ENCODE results near the gene SSRP1.
"Not testable (repeated sequence)": the region's sequence is repeated elsewhere in the genome, so short reads cannot be mapped to it uniquely, and the experiment has no call there.

The SSRP1 gene

DNA sequence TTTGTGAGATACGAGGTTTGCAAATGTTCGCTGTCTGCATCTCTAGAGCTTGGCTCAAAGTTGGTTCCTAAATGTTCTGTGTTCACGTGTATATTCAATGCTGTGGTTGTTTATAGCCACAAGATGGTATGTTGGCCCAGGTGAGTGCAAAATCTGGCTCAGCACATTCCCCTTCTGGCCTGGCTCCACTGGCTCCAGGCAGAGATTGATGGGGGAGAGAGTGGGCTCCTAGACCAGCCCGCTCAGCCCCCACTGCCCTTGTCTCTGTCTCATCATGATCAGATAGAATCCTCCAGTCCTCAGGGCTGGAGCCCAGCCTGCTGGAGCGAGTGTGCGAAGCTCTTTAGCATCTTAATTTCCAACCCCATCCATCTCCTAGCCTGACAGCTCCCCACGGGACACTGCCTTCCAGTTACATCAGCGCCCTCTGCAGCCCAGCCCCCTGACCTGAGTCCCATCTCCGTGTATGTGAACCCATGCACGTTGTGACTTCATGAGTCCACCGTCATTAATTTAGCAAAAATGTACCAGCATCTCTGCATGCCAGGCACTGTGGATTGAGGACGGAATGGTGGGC lies 4.4 kb upstream of the SSRP1 start:
- DNase-seq (ENCODE audit: insufficient read length, low spot score) (no peak), FAIRE-seq (no peak)

DNA sequence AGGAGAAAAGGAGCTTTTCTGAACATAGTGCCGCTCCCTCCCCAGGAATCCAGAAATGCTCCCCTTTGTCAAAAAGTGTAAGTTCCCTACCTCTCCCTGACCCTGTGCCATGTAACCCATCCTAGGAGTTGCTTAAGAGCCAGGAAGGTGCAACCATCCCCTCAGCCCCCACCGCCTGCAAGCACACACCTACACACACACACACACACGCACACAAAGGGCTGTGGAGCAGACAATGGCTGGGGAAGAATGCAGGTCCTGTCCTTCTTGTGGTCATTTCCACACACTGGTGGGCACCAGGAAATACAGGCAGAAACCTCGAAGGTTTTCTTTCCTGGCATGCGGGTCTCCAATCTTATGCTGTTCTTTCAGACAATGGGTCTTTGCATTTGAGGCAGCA lies 3.6 kb upstream of the SSRP1 start:
- DNase-seq (ENCODE audit: insufficient read length, low spot score): no peak
- FAIRE-seq: no peak

DNA sequence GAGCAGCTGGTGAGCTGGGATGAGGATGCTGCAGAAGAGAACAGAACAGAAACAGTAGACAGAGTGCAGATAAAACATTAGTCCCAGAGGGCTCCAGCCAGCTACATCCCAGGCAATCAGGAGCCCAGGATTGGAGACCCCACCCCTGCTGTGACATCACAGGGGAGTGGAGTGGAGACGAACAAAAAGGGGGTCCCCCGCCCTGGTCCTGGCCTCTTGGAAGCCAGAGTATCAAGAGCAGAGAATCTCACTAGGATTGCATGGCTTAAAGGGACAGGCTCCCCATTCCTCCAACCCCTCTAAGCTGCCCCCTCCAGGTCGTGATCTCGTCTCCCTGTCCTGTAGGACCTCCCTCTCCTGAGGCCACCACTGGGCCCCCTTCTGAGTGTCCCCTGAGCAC lies 2.5 kb upstream of the SSRP1 start, which contains the start of gene P2RX3:
Gene P2RX3, plus strand, starts transcription at position 211 of the 400 bp plus-strand sequence. CDS start 199 bp downstream, outside the sequence.
- FAIRE-seq: no peak
- no peak for DNase-seq (ENCODE audit: insufficient read length, low spot score)

DNA sequence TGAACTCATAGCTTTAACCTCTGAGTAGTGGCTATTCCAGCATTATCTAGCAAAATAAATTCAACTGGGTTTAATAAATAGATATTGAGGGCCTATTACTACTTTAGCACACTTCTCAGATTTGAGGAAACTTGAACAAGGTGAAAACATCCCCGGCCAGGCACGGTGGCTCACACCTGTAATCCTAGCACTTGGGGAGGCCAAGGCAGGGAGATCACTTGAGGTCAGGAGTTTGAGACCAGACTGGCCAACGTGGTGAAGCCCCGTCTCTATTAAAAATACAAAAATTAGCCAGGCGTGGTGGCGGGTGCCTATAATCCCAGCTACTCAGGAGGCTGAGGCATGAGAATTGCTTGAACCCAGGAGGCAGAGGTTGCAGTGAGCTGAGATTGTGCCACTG lies 1.2 kb upstream of the SSRP1 start:
- not testable (repeated sequence) for DNase-seq (ENCODE audit: insufficient read length, low spot score); FAIRE-seq

DNA sequence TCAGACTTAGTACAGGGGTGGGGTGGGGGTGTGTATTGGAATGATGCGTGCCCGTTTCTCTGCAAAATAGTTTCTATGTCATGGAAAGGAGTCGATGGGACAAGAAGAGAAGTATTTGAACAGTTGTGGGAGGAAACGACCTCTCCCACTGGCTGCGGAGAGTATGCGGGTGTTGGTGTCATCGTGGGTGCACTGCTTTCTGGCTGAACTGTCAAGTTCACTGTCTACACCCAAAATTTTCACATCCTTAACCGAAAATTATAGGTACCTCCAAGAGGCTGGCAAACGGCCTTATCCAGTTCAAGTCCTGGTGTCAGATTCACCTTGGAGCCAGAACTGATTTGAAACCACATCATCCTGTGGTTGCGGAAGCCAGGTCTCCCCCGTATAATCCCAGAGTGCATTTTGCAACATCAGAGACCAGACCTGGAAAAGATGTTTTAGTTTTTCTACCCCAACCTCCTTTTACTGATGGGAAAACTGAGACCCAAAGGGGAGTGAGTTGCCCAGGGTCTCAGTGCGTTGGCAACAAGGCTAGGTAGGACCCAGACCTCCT lies 497 bp upstream of the SSRP1 start:
- DNase-seq (ENCODE audit: insufficient read length, low spot score): no peak
- peak; percentile 68 for FAIRE-seq

DNA sequence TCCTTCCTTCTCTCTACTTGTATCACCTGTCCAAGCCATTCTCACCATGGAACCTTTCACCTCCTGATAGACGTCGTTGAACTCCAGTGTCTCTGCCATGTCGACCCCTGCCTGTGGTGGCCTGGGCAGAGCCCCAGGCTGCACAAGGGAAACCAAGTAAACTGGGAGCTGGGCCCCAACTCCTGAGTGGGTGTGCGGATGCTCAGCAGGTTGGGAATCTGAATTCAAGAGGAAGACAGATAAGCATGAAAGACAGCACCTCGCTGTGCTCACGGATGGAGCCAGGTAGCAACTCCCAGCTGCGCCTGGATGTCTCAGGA lies 709 bp downstream of the SSRP1 start:
- DNase-seq (ENCODE audit: insufficient read length, low spot score) (no peak), FAIRE-seq (no peak)

DNA sequence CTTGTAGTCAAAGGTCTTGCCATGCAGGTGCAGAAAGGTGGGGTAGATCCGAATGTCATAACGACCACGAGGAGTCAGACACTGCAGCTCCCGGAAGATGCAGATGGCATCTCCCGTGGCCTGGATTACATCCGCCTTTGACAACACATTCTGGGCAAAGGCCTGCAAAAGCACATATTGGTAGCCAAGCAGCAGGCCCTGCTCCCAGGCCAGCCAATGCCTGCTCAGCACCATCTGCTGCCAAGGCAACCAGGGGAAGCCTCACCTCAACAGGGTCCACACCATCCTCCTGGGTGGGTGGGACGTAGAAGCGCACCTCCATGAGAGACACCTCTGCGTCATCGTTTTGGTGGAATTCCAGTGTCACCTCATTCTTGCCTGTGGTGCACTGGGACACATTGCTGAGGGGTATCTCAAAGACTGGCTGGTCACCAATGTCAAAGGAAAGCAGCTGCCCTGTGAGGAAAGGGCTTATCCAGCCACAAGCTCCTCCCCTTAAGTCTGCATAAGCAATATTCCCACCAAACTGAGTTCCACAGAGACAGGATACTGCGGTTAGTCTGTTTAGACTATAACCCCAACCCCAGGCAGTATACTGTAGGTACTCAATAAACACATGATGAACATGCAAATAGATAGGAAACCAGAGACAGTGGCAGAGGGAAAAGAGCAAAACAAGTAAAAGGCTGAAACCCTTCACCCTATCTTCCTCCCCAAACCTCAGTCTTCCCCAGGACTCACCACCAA lies 2.8 kb downstream of the SSRP1 start:
- FAIRE-seq (no peak), DNase-seq (ENCODE audit: insufficient read length, low spot score) (no peak)

DNA sequence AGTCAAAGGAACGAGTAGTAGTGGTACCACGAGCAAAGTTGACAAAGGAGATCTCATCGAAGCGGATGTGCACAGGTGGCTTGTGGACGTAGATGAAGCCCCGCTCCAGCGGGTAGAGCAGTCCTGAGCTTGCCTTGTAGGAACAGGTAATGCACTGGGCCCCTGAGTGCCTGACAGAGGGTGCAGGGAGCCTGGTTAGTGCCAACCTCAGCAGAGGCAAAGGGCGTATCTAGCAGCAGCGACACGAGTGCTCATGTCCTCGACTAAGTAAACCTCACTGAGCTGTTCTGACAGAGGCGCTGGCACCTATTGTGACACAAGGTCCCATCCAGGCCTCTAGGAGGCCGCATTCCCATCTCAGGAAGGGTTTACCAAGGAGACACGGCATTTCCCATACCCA lies 4.0 kb downstream of the SSRP1 start:
- DNase-seq (ENCODE audit: insufficient read length, low spot score) (no peak), FAIRE-seq (no peak)

DNA sequence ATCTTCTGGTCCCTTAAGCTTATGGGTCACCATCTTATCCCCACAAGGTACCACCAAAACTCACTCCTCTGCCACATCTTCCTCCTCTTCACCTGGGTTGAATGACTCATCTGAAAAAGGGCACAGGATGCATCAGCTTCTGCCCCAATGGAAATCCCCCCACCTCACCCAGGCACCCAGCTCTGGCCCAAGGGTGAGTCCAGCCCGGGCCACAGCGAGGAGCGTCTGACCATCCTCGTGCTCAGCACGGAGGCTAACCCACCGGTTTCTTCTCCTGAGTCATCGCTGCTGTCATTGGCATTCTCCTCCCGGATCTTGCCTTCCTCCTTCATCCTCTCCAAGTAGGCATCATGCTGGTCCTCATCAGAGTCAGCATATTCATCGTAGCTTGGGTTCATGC lies 5.7 kb downstream of the SSRP1 start:
- DNase-seq (ENCODE audit: insufficient read length, low spot score): no peak
- FAIRE-seq: no peak

DNA sequence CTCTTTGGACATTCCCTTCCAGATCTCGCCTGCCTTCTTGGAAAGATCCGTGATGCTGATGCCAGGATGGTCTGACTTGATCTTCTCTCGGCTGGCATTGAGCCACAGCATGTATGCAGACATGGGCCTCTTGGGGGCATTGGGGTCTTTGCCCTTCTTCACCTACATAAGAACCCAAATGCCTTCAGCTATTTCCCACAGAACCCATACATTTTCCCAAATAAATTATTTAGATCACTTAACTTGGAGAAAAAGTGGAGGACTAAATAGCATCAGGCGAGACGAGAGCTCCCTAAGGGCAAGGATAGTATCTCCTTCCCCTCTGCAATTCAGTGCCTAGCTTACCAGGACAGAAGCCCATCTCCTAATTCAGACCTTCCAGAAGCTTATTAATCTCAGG lies 8.0 kb downstream of the SSRP1 start:
- FAIRE-seq: no peak
- no peak for DNase-seq (ENCODE audit: insufficient read length, low spot score)

DNA sequence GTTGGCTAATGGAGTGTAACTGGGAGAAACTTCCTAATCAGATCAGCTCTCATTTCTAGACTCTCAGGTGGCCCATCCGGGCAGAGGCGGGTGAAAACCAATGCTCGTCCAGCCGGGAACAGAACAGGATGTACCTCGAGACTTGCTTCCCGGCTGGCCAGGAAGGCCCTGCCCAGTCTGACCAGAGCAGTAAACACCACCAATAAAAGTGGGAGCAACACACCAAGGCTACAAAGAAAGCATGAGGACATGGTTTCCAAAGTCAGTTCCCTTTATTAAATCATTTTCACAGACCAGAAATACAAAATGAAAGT lies 10.0 kb downstream of the SSRP1 start:
- DNase-seq (ENCODE audit: insufficient read length, low spot score) (no peak), FAIRE-seq (no peak)

DNA sequence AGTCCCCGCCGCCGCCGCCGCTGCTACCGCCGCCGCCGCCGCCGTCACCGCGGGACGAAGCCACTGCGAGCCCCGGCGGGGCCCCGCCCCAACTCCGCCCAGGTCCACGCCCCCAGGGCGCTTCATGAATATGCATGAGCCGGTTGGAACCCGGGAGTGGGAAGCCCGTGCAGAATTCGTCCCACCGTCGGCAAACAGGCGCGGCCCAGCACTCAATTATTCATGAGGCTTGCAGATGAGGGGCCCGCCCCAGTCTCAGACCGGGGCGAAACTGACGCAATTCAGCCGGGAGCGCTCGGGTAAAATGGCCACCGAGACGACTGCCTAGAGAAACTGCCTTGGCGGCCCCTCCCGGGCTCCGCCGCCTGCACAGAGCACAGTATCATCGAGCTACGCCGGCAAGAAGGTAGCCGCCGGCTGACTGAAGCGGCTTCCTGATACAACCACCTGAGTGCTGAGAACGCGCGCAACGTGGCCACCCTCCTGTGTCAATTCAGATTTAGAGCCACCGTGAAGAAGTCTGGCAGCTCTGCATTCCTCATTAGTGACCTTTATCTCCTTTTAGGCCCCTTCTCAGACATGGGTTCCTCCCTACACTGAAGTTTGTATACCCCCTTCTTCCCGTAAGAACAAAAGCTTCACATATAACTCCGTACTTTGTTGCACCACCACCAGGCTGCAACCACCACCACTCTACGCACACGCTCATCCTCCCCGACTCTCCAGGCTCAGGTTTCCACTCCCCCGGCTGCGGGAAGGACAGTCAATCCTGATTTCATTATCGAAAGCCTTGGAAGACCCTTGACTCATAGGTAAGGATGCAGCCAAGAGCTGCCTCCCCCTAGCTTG lies 10.6 kb downstream of the SSRP1 start, which contains the start of gene TNKS1BP1:
Gene TNKS1BP1, minus strand, starts transcription at position 67 of the 849 bp plus-strand sequence. CDS start 3,067 bp downstream, outside the sequence.
- FAIRE-seq (peak; percentile 20), DNase-seq (ENCODE audit: insufficient read length, low spot score) (peak; percentile 93)

DNA sequence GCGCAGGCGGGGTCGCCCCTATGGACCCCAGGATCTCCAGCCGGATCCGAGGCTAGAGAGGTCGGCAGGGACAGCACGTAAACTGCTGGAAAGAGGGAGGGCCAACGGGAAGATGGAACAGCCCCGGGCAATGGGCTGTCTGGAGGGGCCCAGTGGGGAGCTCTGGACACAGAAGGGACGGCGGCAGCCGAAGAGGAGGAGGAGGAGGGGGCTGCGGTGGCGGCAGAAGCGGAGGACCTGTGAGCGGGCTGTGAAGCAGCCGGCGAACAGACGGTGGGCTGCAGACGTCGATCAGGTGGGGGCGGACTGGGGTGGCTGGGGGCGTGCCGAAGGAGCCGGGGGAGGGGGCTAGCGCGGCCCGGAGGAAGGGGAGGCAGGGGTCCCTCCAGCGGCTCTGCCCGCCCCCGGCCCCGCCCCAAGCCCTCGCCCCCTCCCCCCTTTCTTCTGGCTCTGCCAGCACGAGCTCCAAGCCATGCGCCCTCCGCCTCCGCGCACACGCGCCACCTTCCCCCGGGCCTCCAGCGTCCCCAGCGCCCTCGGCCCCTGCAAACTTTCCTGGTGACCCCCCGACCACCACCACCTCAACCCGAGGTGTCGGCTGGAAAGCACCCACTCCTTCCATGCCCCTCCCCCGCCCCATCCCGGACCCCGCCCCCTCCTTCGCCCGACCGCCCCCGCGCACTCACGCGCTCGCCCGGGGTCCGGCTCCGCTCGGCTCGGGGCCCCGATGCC lies 11.4 kb downstream of the SSRP1 start:
- no peak for DNase-seq (ENCODE audit: insufficient read length, low spot score)
- FAIRE-seq: peak; percentile 67

DNA sequence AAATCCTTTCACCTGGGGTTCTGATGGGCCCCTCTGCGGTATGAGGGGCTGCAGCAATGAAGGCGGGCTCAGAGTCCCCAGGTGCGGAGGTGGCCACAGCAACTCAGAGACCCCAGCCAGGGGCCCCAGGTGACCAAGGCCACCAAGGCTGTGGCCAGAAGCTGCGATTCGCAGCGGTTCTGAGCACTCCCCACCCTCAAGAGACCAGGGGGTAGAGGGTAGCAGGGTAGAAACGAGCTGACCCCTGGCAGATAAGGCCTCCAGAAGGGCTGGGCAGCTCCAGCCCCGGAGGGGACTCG lies 11.9 kb downstream of the SSRP1 start:
- DNase-seq (ENCODE audit: insufficient read length, low spot score) (no peak), FAIRE-seq (no peak)

DNA sequence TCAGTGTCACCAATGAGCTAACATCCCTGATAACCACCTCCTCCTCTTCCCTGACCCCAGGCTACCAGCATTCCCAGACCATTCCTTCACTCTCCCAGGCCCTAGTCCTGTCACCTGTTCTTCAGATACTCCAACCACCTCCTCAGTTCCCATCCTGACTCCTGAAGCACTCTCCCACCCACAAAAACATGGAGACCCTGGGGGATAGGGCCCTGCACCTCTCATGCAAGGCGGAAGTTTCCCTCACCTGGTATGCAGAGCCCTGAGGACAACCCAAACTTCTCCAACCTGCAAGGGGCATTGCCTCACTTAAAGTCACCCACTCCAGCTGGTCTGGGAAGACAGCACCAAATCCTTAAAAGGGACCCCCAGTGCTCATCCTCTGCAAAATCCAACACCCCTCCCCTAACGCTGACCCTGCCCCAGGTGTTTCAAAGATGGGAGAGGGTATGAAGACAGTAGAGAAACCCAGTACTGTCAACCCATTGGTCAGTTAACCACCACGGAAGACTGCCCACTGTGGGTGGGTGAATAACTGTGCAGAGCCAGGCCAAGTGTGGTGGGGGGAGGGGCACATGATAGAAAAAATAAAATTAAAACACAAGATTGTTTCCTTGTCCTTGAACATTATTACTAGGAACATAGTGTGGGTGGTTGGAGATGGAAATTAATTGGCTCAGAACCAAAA lies 12.4 kb downstream of the SSRP1 start:
- FAIRE-seq (no peak), DNase-seq (ENCODE audit: insufficient read length, low spot score) (no peak)

DNA sequence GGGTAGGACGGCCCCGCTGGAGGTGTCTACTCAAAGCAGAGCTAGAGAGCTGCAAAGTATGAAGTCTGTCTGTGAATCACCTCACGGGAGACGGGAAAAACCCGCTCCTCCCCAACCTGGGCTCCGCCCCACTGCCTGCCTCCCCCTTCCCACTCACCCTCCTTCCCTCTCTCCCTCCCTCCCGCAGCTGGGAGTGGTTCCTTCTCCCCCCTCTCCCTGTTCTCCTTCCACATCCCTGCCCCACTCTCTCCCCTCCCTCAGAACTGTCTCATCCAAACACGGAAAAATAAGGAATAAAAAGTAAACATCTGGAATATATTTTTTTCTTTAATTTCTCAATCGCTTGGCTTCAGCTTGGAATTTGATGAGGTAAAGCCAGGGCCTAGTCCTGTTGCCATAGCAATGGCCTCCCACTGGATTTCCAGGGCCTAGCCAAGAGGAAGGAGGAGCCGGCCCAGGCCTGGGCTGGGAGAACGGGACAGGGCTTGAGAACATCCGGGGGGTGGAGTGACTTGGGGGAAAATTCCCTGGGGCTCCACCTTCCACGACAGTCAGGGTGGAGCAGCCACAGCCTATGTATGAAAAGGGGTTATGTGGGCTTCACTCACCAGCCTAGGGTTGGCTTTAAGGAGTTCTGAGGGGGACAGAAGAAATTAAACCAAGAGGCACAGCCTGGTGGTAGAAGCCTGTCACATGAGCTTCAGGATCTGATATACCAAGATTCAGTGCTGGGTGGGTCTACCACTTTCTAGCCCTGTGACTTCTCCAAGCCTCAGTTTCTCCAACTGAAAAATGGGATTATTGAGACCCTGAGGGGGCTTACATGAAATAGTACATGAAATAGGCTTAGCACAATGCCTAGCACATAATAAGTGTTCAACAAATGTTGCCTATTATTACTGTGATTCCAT lies 13.2 kb downstream of the SSRP1 start:
- DNase-seq (ENCODE audit: insufficient read length, low spot score) (peak; percentile 91), FAIRE-seq (peak; percentile 36)

DNA sequence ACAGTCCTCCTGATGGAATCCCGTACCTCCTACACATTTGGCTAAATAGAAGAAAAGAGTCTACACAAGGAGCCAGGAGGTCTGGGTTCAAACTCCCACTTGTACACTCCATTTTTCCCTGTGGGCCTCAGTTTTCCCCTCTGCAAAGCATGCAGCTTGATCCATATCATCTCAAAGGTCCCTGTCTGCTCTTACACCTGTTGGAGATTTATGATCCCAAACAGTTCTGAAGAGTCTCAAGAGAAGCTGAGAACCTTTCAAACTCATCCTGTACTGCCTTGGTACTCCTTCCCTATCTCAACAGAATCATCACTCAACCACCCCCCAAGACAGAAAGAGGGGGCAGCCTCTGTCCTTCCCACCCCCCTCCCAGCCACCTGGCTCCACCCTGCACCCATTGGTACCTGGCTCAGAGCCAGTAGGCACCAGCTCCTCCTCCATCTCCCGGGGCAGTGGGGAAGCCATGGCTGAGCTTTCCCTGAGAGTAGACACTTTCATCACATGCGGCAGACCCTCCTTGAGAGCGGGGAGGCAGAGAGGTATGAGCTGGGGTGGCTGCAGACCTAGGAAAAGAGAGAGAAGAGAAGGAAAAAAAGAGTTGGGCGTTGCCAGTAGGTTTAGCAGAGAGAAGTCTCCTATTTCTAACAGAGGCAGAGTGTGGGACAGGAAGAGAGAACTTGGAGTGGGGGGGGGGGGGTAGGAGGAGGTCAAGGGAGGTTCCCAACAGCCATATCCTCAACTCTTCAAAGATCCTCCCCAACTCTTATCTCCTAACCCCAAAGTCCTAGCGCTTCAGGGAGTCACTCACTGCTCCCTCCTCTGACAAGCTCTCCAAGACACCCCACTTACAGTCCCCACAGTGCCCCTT lies 14.1 kb downstream of the SSRP1 start:
- FAIRE-seq: no peak

DNA sequence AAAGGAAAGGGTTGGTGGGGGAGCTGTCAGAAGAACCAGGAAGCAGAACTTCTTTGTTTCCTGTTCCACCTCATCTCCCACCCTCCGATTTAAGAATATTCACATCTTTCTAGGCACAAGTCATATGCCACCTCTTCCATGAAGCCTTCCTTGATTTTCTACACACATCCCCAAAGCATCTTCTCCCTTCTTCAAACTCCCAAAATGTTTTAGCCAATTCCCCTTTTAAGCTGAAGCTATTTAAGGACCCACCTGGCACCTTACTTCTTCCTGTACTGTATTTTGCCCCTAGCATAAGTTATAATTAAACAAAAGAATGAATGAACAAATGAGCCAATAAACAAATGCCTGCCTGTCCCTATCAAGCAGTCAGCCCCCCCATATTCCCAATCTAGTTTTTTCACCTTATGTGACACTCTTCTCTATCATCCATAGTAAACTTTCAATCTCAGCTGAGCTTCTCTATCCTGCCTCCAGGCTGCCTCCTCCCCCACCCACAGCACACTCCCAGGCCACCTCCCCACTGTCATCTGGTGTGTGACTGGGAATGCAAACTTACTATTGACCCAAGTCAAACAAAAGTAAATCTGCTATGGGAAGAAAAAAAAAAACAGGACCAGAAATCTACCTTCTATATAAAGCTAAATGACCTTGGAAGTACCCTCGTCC lies 14.8 kb downstream of the SSRP1 start:
- no peak for FAIRE-seq
- no peak for DNase-seq (ENCODE audit: insufficient read length, low spot score)

More for the DNA sequence above, 14.1 kb downstream of the SSRP1 start:
- DNase-seq (ENCODE audit: insufficient read length, low spot score): no peak

Measured in HTR-8/SVneo (cell line).